ENCODE data around the gene TRIO.

TRIO gene

DNA sequence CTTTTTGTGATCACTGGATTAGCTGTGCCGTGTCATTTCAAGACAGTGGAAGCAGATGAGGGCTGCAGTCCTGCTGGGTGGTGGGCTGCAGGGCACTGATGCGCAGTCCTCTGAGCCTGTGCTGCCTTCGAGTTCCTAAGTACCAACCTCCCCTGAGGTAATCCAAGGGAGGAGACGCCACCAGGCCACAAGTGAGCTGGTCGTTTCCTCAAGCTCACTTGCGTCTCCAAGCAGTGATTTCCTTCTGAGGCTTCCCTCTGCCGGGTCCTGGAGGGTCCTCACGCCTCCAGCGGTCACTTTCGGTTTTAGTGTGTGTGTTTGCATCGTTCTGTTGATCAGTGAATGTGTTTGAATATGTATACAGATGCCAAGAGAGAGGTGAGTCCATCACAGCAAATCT, 115.7 kb downstream of the TRIO start:
- in situ Hi-C loops (cut with MboI; ENCODE audit: low sequenced_read_pairs) = no loop called here

- in situ Hi-C loops (cut with MboI; ENCODE audit: low sequenced_read_pairs) = no loop called here
Observed at GRCh38 chr5:14260637-14261036, 117.5 kb downstream of the TRIO start.

- in situ Hi-C loops (cut with MboI; ENCODE audit: low sequenced_read_pairs) = no loop called here
Observed at GRCh38 chr5:14261235-14261634, 118.1 kb downstream of the TRIO start.

- in situ Hi-C loops (cut with MboI; ENCODE audit: low sequenced_read_pairs) = no loop called here
Observed at GRCh38 chr5:14261856-14262611, 118.9 kb downstream of the TRIO start.

- in situ Hi-C loops (cut with MboI; ENCODE audit: low sequenced_read_pairs) = no loop called here
Observed at GRCh38 chr5:14263113-14263512, 120.0 kb downstream of the TRIO start.

- in situ Hi-C loops (cut with MboI; ENCODE audit: low sequenced_read_pairs) = no loop called here
Observed at GRCh38 chr5:14263699-14264098, 120.6 kb downstream of the TRIO start.

DNA sequence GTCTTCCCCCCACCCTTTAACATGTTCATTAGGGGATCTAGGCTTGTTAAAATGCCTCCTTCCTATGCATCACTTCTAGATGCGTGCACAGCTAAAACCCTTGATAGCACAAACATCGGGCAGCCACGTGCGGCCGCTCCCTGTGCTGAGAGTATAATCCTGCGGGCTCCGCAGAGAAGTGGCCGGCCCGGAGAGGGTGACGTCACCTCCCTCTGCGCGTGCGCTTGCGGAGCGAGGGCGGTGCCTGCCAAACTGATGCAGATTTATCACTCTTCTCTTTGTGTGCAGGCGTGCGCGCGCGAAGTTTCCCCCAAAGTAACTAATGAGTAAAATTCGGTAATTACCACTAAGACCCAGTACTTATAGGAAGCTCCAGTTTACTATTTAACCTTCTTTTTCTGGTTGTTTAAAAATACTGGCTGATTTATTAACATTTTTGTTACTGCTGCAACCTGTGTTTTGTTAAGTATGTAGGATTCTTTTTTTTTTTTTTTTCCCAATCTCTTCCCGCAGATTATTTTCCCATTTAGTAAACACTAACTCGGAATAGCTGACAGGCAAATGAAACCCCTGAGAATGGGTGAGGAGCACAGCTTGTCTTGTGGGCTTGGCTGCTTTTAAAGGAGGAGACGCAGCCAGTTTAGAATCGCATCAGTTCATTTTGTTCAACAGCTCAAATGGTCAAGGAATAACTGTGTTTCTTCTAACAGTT, 121.6 kb downstream of the TRIO start:
- in situ Hi-C loops (cut with MboI; ENCODE audit: low sequenced_read_pairs) = no loop called here

DNA sequence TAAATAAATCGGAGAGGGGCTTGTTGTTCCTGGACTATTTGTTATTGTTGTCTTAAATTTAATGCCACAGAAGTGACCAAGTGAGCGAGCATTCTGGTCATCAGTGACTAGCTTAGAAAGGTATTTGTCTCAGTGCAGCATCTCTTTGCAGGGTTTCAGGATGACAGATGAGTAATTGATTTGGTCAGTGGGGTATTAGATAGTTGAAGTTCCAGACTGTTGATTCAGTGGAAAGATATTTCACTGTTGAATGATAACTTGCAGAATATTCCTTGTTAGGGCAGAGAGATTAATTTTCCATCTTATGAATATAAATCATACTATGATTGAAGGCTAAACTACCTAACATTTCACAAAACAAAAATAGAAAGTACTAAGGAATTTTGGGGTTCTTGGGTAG, 122.4 kb downstream of the TRIO start:
- in situ Hi-C loops (cut with MboI; ENCODE audit: low sequenced_read_pairs) = no loop called here

- in situ Hi-C loops (cut with MboI; ENCODE audit: low sequenced_read_pairs) = no loop called here
Observed at GRCh38 chr5:14266171-14266570, 123.0 kb downstream of the TRIO start.

DNA sequence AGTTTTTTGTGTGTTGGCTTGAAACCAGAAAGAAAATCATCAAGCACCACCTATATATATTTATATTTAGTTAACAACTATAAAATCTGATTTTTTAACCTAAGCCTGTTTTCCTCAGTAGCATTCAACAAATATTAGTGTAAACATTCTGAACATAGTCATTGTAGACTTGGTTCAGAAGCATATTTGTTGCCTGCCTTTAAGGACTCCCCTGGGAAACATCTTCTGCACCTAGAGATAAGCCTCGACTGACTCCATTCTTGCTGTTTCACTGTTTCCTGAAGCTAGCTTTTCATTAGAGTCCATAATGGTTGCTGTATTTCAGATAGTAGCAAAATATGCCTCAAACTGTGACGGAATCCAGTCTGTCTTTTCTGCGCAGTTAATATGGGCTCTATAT, 123.5 kb downstream of the TRIO start:
- in situ Hi-C loops (cut with MboI; ENCODE audit: low sequenced_read_pairs) = no loop called here

GRCh38 chr5:14267166-14267838, 124.2 kb downstream of the TRIO start:
- in situ Hi-C loops (cut with MboI; ENCODE audit: low sequenced_read_pairs) = no loop called here

DNA sequence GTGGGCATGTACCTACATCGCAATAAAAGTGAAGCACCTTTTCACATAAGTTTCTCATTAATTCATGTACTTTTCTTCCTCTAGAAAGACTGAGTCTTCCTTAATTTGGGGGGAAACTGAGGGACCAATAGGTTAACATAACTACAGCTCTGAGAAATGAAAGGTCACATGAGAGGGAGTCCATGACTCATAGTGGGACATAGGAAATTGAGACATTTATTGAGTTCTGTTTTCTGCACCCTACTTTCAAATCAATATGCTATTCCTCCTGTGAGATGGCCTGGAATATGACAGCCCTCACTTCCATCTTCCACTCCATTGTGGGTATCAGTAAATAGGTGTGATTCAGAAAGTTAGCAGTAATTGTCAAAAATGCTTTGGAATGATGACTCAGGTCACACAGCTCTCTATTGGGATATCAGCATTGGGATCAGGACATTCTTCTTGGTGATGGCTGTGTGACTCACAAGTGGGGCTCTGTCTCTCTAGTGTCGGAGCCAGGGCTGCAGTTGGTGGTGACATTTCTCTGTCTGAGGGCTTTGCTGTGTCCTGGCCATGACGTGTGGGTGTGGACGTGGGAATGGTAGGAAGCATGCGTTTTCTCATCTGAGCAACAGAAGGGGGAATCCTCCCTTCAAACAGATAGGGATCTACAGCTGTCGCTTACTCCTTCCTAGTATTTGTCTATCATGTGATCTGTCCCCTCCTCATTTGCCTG, 125.0 kb downstream of the TRIO start:
- in situ Hi-C loops (cut with MboI; ENCODE audit: low sequenced_read_pairs) = no loop called here

- in situ Hi-C loops (cut with MboI; ENCODE audit: low sequenced_read_pairs) = no loop called here
Observed at GRCh38 chr5:14268738-14269137, 125.6 kb downstream of the TRIO start.

GRCh38 chr5:14269395-14269794, 126.3 kb downstream of the TRIO start:
- in situ Hi-C loops (cut with MboI; ENCODE audit: low sequenced_read_pairs) = no loop called here

DNA sequence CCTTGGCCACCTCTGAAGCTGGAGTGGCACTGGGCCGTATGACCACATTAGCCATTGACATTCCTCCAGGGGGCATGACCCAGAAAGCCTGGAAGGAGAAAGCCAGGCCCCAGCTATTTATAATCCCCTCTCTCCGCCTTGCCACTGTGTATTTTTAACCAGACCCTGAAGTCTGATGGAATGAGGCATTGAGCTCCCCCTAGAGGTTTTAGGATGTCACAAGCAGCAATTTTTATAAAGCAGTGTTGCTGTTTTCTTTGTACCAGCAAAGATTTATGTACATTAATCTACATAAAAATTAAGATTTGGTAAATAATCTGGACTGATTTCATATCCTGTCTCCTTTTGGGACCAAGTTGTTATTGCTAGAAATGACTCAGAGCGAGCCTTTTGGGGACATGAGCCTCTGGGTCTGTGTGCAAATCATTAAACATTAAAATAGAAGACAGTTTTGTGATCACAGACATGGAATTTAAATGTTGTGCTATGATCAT, 127.1 kb downstream of the TRIO start:
- in situ Hi-C loops (cut with MboI; ENCODE audit: low sequenced_read_pairs) = no loop called here

DNA sequence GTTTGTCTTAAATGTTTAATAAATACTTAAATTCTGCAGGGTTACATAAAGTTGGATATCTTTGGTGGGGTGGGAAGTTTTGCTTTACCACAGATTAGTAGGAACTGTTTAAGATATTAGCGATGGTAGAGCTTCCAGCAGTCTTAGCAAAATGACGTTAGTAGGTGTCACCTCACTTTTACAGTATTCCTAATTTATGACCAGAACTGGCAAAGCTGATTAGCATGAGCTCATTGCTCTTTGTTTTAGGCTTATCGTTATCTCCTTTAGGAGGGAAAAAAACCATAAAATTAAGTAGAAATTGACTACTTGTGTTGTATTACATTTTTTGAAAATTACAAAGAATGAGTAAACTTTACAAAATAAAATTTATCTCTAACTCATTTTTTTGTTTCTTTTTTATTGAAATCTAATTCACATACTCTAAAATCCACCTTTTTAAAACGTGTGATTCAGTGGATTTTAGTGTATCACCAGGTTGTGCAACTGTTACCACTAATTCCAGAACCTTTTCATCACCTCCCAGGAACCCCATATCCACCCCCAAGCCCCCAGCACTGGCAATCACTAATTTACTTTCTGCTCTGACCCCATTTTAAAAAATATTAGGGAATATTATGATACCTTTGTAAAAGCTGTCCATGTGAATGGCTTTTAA, 129.5 kb downstream of the TRIO start:
- in situ Hi-C loops (cut with MboI; ENCODE audit: low sequenced_read_pairs) = no loop called here

DNA sequence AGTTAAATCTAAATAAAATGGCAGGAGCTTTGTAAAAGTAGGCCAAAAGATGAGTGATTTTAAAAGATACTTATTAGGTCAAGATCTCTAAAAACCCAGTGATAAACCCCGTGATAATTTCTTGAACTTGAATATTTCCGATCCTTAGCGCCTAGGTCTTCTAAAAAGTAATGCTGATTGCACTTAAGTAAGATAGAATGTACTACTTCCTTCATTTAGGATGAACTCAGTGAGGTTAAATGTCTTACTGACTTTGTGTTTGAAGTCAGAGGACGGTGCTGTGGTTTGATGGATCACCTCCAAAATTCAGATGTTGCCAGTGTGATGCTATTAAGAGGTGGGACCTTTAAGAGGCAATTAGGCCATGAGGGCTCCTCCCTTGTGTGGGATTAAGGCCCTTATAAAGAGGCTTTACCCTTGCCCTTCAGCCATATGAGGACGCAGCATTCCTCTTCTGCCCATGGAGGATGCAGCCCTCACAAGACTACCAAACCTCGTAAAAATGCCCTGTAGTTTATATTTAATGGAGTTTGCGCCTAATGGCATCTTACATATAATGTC, 130.1 kb downstream of the TRIO start:
- in situ Hi-C loops (cut with MboI; ENCODE audit: low sequenced_read_pairs) = no loop called here

DNA sequence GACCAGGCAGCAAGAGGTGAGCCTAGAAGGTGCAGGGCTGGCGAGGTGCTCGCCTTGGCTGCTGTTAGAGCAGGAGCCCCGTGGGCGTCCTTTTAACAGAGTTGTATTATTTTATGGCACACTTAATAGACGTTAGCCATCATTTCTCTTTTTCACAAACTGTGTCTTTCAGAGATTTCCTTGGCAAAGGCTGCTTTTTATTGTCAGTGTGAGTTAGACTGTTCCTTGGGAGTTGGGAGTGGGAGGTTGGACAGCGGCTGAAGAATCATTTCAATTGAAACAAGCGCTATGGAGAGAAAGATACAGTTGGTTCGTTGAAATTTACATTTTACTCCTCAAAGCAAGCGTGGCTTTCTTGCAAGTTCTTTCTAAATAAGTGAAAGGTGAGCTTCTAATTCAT, 133.2 kb downstream of the TRIO start:
- in situ Hi-C loops (cut with MboI; ENCODE audit: low sequenced_read_pairs) = no loop called here

DNA sequence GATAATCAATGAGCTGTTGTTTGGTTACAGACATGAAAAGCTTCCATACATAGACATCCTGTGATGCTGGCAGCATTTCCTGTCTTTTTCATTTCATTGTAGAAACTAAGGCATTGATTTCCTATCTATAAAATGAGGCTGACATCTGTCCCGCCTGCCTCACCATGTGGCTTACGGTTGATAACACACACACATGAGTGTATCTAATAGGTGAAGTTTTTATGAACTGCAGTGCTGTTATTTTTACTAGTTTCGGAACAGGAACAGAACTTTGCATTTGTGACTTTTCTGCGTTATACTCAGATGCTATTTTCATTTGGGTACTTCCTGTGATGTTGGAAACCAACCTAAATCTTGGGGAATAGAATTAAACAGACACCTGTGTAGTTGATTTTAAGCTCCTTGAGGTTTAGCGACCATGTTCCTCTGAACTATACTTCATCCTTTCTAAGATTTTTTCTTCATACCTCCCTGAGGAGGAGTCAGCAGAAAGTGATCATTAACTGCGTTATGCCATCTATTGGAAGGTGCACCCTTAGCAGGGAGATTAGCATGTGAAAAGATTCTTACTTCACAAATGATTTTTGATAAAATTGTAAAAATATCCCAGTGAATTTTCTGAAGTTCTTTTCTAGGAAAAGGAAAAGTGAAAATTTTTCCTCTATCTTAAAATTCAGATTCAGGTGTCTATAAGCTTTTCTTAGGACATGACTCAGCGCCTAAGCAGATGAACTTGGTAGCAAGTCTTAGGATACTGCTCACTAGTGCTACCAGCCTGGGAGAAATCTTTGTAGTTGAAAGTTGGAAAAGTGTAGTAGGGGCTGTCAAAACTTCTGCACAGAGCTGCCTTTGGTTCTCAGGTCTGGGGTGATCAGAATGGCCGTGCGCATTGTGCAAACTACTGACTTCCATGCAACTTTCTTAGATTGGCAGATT, 134.5 kb downstream of the TRIO start:
- in situ Hi-C loops (cut with MboI; ENCODE audit: low sequenced_read_pairs) = no loop called here

Data from HL-60/S4 (cell line).